GM21390 (cell line): ENCODE measurements around the gene TFF2.

ENCODE experiments used
- ATAC-seq: cut with Tn5 transposase; IDR thresholded peaks from one replicate; pipeline ENCODE4 v1.9.1; 2021; ENCODE audit not compliant: unreplicated experiment

The TFF2 gene, protein sequence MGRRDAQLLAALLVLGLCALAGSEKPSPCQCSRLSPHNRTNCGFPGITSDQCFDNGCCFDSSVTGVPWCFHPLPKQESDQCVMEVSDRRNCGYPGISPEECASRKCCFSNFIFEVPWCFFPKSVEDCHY

DNA sequence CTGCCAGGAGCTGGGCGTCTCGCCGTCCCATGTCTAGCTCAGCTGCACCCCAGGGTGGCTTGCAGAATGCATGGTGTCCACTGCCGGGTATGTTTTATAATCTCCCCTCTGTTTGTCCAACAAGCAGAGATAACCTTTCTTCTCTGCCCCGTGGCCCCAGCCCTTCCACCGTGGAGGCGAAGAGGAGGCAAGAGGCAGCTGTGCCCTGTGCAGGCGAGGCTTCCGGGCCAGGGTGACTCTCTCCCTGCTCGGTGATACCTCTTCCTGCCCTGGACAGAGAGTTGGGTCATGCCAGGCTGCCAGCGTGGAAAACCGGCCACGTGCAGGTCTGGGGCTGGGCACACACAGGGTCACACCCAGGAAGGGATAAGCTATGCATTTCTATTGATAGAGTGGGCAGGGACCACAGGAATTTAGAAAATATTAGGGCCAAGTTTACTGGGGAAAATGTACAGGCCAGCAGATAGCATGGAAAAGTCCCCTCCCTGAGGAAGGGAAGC is at the start of gene TFF2:
Gene TFF2 (minus strand): TSS at position 68 of the 500 bp plus-strand sequence. CDS start 37 bp downstream, at position 31.
- no peak for ATAC-seq

DNA sequence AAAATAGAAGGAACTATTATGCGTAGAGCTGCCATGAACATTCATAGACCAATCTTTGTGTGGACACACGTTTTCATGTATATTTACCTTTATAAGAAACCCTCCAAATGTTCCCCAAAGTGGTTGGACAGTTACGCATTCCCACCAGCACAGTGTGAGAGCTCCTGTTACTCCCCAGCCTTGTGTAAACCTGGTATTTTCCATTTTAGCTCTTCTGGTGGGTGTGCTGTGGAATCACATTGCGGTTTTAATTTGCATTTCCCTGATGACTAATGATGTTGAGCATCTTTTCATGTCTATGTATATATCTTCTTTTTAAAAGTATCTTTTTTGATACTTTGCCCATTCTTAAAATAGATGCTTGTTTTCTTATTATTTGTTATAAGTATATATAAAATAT is 49.7 kb upstream of the TFF2 start:
- ATAC-seq: no peak

DNA sequence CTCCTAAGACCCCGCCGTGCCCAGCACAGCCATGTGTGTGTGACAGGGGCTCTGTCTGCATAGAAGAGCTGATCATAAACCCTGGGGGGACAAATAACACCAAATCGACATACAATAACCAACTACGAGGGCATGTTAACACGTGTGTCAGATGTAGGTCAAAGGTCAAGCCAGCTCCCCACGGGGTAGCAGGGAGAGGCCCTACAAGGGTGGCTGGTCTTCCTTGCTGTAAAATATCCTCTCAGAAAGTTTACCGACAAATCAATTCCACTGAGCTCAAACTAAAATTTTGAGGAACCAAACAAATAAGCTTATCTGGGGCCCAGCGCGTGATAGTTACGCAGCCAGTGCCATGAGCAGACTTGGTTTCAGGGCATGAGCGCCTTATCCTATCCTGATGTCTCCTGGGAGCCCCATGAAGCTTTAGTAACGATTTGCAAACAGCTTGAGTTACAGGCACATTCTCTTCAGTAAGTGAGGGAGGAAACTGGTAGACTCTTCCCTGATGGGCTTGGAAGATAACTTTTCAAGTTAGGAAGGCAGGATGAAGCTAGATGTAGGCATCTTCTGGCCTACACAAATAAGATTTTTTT is 47.7 kb upstream of the TFF2 start:
- ATAC-seq: no peak

DNA sequence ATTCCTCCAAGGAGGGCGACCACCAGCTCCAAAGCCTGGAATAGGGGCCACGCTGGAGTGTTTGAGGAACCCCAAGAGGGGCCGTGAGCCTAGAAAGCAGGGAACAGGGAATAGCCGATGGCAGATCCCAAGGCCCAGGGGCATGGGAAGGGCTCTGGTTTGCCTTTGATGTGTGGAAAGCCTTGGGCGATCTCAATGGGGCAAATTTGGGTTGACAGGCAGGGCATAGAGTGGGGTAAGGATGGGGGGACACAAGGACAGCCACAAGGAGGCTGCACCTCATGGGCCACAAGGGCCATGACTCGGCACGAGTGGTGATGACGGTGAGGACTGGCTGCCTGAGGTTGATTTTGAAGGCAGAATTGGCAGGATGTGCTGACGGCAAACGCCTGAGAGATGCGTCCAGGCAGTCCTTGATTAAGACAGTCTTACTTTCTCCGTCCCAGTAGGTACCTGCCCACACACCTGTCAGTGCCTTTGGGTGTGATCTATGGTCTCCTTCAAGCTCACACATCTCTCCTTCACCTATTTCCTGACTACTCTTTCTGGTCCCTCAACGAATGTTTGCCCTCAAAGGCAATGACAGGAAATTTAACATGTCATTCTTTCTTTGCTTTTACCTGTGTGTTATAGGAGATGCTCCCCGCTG is 47.1 kb upstream of the TFF2 start:
- ATAC-seq: no peak

DNA sequence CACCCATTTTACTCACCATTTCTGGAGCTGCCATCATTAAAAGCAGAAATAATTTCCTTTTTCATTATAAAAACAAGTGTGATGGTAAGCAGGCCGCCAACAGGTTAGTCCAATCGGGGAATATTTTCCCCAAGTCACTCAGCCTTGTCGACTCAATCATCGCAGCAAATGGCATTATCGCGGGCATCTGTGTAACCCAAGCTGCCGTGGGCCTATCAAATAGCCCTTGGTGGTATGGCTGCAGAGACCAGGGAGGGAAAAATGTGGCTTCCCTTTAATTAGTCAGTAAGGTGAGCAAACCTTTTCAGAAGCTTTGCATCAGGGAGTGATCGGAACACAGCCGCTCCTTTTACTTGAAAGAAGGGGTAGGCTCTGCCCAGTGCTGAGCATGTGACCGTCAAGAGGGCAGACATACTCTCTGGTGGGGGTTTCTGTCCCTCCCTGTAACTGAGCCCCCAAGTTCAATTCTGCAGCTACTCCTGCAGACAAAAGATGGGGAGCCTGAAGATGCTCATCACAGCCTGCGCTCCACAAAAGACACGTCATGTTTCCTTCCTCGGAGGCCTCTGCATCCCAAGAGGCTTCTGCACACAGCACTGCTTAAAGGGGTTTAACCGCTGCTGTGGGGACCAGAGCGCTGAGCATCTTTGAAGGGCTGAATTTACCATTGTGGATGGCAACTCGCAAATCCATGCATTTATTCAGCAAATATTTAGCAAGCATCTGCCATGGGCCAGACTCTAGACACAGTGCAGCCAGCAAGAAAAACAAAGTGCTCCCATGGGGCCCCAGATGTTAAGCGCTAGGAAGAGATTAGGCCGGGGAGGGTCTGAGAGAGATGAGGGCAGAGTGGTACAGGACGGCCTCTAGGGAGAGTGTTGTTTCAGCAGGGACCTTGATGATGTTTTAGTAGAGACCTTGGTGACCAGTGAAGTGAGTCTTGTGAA is 46.3 kb upstream of the TFF2 start:
- no peak for ATAC-seq

DNA sequence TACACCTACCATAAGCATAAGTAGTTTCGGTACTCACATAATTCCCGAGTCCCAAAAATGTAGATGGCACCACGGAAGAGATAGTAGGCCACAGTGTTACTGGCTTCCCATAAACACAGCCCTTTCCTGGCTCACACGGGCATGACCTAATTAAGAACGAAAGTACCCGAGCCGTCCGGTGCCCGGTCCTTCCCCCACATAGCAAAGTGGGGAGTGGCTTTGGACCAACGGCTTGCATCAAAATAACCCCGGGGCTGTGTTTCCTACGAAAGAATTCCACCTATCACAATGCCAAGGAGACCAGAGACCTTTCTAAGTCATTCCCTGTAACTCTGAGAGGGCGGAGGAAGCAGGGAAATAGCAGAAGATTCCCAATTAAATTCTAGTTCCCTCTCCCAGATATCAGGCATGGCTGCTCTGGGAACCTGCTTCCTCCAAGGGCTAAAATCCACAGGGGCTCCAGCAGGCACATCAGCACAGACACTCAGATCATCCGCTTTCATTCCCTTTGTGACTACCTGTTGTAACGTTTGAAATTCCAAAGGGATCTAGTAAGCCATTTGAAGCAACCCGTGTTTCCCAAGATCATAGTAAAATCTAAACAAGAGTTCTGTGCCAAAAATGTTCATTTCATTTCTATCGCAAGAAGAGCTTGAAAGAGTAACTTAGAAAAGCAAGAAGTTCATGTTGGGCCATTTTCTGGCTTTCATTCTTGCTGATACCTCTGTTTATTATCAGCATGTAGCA is 45.3 kb upstream of the TFF2 start, which contains the start of gene TMPRSS3:
Gene TMPRSS3 (minus strand): TSS at position 148 of the 747 bp plus-strand sequence. CDS start 635 bp downstream, outside the sequence.
- no peak for ATAC-seq

DNA sequence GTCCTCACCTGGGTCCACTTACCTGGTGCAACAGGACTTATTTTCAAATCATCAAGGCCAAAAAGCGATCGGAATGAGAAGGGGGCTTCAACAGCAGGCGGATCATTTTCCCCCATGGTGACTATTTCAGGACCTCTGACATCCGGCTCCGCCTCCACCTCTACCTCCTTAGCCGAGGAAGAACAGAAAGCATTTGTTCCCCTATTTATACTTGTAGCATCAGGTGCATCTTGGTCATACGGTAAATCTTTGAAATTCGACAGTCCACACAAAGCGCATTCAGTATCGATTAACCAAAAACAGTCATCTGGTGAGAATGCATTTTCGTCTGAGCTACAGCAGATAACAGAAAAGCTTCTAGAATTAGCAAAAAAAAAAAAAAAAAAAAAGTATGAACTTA is 44.5 kb upstream of the TFF2 start:
- ATAC-seq: no peak

DNA sequence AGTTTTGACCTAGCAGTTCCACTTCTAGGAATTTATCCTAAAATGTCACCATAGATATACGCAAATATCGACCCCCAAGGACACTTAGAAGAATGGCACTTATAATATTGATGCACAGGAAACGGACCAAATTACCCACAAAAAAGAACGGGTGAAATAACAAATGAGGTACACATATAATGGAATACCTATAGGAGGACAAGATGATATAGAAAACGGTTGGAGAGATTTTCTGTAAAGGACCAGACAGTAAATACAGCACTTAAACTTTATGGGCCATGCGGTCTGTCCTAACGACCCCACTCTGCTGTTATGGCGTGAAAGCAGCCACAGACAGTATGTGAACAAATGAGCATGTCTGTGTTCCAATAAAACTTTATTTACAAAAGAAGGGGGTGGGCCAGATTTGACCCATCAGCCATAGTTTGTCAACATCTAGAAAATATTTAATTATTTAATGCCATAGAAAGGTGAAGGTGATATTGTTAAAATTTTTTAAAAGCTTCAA is 42.7 kb upstream of the TFF2 start:
- no peak for ATAC-seq

DNA sequence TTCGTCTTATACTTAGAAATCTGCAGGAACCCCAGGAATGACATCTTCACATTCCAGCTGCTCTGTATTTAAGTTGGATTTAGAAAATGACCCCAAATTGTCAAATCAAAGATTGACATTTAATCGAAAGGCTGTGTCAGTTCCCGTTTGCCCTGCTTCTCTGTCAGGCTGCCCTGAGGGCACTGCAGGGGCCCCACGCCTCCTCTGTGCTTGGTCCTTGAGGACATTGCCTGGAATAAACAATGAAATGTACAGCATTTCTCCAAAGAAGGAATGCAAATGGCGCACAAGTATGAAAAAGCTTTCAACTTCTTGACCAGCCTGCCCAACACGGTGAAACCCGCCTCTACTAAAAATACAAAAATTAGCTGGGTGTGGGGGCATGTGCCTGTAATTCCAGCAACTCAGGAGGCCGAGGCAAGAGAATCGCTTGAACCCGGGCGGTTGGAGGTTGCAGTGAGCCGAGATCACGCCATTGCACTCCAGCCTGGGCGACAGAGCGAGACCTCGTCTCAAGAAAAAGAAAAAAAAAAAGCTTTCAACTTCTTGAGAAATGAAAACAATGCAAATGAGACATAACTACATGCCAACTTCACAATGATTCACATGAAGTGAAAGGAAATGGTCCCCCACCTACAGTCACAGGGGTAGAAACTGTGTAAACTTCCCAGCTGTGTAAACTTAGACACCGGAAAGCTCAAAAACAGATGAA is 42.1 kb upstream of the TFF2 start:
- ATAC-seq: peak; percentile 66

DNA sequence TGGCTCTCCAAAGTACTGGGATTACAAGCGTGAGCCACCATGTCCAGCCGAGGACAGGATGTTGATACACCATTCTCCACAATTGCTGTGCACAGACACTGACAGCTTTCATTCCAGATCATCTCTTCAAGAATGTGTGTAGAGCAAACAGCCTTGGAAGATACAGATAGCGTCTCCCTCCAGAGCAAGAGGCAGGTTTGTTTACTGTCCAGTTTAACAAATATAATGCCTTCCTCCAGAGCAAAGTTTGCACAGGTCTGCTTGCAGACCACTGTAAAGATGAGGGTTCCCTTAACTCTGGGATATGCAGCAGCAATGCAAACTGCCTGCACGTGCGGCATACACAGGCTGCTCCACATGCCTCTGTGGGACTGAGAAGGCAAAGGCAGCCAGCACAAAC is 40.5 kb upstream of the TFF2 start:
- no peak for ATAC-seq

DNA sequence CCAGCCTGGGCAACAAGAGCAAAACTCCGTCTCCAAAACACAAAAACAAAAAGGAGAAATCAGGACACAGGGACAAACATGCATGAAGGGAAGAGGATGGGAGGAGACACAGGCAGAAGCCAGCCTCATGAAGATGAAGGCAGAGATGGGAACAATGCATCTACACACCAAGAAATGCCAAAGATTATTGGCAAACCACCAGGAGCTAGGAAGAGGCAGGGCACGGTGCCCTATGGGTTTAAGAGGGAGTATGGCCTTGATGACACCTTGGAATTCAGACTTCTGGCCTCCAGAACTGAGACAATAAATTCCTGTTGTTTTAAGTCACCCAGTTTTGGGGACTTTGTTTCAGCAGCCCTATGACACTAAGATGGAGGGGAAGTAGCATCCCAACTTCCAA is 39.9 kb upstream of the TFF2 start:
- ATAC-seq: no peak

DNA sequence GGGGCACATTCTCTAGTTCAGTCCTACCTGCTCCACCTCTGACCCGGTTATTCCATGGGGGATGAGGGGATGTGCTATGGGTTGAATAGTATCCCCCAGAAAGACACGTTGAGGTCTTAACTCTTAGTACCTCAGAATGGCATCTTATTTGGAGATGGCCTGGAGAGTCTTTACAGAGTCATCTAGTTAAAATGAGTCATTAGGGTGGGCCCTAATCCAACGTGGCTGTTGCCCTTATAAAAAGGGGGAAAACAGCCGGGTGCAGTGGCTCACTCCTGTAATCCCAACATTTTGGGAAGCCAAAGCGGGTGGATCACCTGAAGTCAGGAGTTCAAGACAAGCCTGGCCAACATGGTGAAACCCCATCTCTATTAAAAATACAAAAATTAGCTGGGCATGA is 39.4 kb upstream of the TFF2 start:
- no peak for ATAC-seq

DNA sequence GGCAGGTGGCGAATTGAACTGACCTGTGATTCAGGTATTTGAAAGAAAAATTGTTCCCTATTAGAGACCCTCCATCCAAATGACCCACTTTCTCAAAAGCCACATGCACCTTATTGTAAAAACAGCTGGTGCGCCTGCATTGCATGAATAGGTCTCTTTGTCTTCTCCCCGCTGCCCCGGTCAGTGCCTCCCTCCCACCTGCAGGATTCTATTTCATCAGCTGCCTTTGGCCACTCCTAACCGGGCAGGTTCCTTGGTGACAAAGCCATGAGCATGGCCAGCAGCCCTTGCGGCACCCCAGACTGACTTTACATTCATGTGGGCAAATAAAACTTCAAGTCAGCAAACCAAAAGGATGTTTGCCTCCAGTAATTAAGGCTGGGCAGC is 38.6 kb upstream of the TFF2 start:
- ATAC-seq: no peak

DNA sequence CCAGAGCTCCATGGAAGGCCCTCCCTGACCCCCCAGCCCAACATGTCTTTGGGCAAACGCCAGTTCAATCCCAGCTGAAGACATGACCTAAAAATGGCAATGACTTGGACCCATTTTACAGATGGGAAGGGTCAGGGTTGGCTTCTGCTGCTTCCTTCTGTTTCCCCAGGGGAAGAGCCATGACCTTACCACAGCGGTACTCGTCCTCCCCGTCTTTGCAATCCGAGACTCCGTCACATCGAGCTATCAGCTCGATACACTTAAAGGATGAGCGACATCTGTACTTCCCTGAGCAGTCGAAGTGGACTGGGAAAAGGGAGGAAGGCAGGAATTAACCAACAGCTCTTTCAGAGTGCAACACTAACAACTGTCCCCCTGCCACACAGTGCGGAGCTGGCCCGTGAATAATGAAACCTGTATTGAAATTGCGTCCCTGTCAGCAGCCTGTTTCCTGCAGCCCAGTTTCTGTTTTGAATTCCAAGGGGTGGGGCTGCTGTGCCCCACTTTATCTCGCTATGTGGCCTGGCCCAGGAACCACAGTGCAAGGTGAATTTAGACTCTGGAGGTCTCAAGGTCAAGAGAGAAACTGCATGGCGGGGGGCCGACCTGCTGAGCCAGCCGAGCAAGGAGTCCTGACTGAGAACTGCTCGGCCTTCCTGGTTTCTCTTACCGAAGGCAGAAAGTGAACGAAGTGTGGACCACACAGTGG is 38.1 kb upstream of the TFF2 start:
- no peak for ATAC-seq

DNA sequence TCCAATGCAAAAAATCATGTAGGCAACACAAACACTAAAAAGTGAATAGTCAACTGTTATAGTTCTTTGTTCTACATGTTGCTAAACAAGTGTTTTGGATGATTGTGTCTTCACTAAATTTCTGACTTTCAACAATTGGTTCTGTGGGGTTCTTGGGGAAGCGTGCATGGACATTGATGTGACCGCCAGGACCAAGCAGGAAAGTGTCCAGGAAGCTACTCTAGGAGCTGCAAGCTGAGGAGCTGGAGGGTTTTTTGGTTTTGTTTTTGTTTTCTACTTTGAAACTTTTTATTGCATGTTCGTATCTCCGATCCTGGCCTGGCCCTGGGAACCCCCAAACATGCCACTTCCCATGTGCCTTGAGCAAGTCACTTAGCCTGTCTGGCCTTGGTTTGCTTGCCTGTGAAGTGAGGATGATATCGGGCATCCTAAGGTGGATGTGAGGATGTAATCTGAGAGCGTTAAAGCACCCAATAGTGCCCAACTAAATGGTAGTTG is 37.1 kb upstream of the TFF2 start:
- no peak for ATAC-seq

DNA sequence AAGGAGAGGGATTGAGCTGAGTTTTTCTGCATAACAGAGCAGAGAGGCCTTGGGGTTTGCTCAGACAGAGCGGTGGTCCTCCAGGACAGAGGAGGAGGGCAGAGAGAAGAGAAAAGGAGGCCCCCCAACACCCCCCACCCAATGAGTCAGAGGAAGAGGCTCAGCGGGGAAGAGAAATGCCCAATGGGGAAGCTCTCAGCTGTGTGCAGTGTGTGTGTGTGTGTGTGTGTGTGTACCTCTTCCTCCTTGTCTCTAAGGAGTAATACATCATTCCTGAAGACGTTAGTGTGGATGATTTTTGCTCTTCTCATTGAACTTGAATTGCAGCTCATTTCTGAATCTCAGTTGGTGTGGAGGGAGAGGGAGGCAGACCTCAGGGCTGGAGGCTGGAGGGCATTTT is 36.4 kb upstream of the TFF2 start:
- ATAC-seq: no peak

DNA sequence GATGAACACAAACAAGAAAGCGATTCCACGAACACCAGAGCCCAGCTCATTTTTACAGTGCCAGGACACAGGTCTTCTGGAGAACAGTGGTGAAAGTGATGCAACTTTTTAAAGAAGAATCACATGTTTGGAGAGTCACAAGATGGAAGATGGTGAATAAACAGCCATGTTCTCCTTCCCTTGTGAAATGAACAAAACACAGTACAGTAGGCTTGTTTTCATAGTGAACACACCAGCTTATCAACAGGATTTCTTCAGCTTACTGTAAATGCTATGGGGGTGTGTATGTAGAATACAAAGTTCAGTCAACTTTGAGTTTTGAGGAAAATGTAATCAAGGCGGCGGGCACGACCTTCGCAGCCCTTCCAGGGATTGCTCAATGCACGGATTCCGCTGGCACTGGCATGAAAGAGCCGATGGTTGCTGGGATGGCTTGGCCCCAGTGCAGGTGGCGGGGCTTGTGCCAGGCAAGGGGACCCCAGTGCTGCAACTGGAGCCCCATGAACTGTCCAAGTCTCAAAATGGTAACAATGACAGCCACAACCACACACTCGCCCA is 35.3 kb upstream of the TFF2 start:
- ATAC-seq: no peak

DNA sequence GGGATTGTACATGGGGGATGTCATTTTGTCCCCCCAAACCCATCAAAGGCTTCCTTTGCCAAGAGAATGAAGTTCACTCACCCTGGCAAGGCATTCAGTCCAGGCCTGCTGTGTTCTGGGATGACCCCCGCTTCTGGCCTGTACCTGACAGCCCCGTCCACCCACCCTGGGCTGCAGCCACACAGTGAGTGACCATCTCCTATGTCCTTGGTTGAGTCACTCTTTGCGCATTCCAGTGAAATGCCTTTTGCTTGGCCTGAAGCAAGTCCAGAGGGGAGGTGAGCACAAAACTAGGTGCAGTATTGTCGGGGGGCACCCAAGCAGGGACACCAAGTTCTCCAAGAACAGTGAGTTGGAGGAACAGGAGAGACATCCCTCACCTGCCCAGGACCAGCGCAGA is 34.8 kb upstream of the TFF2 start:
- ATAC-seq: no peak

DNA sequence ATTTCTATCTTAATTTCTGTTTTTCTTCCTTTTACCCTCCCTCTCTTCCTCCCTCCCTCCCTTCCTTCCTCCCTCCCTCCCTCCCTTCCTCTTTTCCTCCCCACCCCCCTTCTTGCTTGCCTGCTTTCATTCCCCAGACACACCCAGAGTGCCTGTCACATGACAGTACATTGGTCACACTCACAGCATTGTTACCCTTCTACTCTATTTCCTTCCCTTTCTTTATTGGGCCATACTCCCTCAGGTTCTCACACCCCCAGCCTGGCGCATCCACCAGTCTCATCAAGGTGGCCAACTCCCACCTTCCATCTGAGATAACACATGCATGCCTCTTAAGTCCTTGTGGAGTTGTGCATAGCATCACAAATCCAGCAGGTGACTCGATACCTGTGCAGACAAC is 34.2 kb upstream of the TFF2 start:
- ATAC-seq: no peak
